Tibial artery (tissue), 4 donors: ENCODE data around the gene C10orf90.

Source experiments
- DNase-seq, 2 donors: peaks; one replicate each; pipeline ENCODE4 v3.0.0-alpha.2; 2019
- H3K27ac ChIP-seq, 2 donors: fragments of 200-600 bp; sonication (generic) in 1 of 2; 1 replicate in 1 of 2; 2 replicates in 1 of 2; pipeline ENCODE4 v1.5.1; 2018 to 2019; ENCODE audit warnings: mild to moderate bottlenecking in 1 of 2
- H3K27me3 ChIP-seq, 2 donors: fragments of 200-600 bp; sonication (generic) in 1 of 2; one replicate each; pipeline versions ENCODE4 v1.5.1 to v1.6.0; 2016 to 2019
- H3K36me3 ChIP-seq, 3 donors: fragments of 200-600 bp; sonication (generic) in 2 of 3; one replicate each; pipeline ENCODE4 v1.5.1; 2016 to 2019; ENCODE audit warnings: mild to moderate bottlenecking in 2 of 3
- H3K4me1 ChIP-seq, 4 donors: fragments of 200-600 bp; sonication (generic) in 2 of 4; 1 replicate in 3 of 4; 2 replicates in 1 of 4; pipeline ENCODE4 v1.5.1; 2016 to 2019
- H3K4me3 ChIP-seq, 2 donors: fragments of 200-600 bp; sonication (generic) in 1 of 2; 1 replicate in 1 of 2; 2 replicates in 1 of 2; pipeline ENCODE4 v1.5.1; 2018 to 2019; ENCODE audit warnings: mild to moderate bottlenecking in 2 of 2
- H3K9me3 ChIP-seq, 3 donors: fragments of 200-600 bp; sonication (generic) in 1 of 3; one replicate each; pipeline ENCODE4 v1.5.1; 2016 to 2019
- intact Hi-C: fragments of 100-400 bp; cut with DNase I; formaldehyde crosslinking; loops from one replicate; pipeline ENCODE4 v1.15.0; 2023; ENCODE audit warnings: low total_unique reads
- TF ChIP-seq, protein P1 (sequence below), 2 experiments: fragments of 200-600 bp in 1 of 2; fragments of 450-650 bp in 1 of 2; IDR thresholded peaks; one replicate each; pipeline ENCODE4 v1.5.1; 2017 to 2019; ENCODE audit warnings: antibody characterized with exemption in 2 of 2, mild to moderate bottlenecking in 1 of 2, moderate library complexity in 1 of 2

Gene C10orf90, protein sequence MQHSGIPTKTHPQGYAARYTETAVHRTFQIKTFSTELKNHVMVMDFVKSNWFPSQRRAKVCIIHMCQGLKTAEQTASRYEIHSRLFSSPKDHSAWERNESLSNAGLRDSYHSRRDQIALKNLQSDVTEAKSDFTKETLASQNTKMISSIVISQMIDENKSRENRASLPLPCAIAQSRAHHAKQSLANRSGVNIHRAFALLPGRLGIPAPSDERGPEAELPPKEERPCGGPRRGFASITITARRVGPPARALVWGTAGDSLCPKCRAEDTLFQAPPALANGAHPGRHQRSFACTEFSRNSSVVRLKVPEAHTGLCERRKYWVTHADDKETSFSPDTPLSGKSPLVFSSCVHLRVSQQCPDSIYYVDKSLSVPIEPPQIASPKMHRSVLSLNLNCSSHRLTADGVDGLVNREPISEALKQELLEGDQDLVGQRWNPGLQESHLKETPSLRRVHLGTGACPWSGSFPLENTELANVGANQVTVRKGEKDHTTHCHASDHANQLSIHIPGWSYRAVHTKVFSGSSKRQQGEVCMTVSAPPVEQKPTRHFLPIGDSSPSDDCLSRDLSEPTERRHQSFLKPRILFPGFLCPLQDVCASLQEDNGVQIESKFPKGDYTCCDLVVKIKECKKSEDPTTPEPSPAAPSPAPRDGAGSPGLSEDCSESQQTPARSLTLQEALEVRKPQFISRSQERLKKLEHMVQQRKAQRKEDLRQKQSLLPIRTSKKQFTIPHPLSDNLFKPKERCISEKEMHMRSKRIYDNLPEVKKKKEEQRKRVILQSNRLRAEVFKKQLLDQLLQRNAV

DNA sequence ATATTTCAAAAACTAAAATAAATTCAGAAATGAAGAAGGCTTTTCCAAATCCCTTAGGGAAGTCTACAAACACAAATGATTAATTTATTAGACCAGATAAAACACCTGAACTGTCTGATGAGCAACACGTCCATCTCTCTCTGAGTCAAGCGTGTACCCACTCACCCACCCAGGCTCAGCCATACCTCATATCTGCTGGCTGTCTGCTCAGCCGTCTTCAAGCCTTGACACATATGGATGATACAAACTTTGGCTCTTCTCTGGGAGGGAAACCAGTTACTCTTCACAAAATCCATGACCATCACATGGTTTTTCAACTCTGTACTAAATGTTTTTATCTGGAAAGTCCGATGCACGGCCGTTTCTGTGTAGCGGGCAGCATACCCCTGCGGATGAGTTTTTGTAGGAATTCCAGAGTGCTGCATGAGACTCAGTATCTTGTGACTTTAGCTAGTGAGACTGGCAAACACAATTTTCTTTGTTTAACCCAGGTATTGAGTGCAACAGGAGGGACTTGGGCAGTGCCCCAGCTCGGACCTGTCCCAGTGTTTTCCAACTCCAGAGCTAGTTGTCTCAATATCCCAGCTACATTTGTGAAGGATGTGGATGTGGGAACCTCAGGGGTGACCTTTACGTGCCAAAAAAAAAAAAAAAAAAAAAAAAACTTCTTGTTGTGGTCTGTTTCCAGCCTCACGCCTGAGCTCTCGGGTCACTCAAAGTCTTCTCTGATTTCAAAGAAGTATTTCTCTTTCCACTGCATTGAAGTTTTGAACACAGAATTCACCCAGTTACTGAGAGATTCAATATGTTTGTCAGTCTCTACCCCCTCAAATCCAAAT lies at the start of gene C10orf90:
Gene C10orf90 (minus strand): TSS at position 638 of the 839 bp plus-strand sequence. CDS start 213 bp downstream, at position 425.
- no peaks in the 10 kb centered on the region for H3K36me3 ChIP-seq
- H3K4me3 ChIP-seq: no peak within 1 kb of the TSS
- DNase-seq: no peak
- H3K27ac ChIP-seq: no peak within 1 kb of the TSS
- H3K27me3 ChIP-seq: no peaks in the 10 kb centered on the region
- no peaks in the 10 kb centered on the region for H3K9me3 ChIP-seq
- intact Hi-C loops: no loop called here
- TF ChIP-seq, protein P1, sequence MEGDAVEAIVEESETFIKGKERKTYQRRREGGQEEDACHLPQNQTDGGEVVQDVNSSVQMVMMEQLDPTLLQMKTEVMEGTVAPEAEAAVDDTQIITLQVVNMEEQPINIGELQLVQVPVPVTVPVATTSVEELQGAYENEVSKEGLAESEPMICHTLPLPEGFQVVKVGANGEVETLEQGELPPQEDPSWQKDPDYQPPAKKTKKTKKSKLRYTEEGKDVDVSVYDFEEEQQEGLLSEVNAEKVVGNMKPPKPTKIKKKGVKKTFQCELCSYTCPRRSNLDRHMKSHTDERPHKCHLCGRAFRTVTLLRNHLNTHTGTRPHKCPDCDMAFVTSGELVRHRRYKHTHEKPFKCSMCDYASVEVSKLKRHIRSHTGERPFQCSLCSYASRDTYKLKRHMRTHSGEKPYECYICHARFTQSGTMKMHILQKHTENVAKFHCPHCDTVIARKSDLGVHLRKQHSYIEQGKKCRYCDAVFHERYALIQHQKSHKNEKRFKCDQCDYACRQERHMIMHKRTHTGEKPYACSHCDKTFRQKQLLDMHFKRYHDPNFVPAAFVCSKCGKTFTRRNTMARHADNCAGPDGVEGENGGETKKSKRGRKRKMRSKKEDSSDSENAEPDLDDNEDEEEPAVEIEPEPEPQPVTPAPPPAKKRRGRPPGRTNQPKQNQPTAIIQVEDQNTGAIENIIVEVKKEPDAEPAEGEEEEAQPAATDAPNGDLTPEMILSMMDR (IDR thresholded peaks at IDR 0.05): no peak
- no peaks in the 10 kb centered on the region for H3K4me1 ChIP-seq

DNA sequence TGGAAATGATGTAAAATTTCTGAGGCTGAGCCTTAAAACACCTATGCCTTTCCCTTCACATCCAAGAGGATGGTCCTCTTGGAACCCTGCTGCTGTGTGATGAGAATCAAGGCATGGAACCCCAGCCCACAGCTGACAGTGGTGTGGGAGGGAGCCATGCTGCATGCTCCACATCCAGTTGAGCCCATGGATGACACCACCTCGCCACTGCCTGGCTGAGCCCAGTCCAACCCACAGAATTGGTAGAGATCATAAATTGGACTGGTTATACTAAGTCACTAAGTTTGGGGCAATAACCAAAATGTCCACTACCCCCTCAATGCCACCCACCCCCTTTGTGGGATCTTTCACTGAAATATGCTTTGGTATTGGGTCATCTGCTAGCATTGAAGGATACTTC lies 45.9 kb upstream of the C10orf90 start:
- Histone ChIP-seq H3K4me1 (no peaks in the 10 kb centered on the region), H3K36me3 (no peaks in the 10 kb centered on the region), H3K27ac (no peak overlapping the region), H3K27me3 (no peaks in the 10 kb centered on the region), H3K9me3 (no peaks in the 10 kb centered on the region), H3K4me3 (no peak overlapping the region)
- TF ChIP-seq, protein P1 (IDR thresholded peaks at IDR 0.05): no peak
- intact Hi-C loops: no loop called here
- DNase-seq: no peak

DNA sequence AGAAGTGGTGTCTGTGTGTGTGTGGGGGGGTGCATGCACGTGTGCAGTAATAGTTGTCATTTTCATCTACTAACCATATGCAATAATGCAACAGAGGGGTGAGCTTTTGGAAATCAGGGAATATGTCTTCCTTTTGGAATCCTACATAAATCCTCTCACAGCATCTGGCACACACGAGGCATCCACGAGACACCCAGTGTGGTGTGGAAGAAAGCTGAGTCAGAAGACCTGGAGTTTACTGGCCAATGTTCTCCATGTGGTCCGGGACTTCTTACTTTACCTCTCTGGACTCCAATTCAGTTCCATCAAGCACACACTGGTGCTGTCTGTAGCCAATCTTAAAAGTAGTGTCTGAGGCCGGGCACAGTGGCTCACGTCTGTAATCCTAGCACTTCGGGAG lies 43.1 kb upstream of the C10orf90 start:
- Histone ChIP-seq H3K4me1 (no peaks in the 10 kb centered on the region), H3K27me3 (no peaks in the 10 kb centered on the region), H3K9me3 (peaks cover 0 to 3% (median 0%) of the 10 kb centered on the region in 3 donors), H3K27ac (no peak overlapping the region), H3K36me3 (no peaks in the 10 kb centered on the region), H3K4me3 (no peak overlapping the region)
- DNase-seq: no peak
- intact Hi-C loops: no loop called here
- TF ChIP-seq, protein P1 (IDR thresholded peaks at IDR 0.05): no peak

DNA sequence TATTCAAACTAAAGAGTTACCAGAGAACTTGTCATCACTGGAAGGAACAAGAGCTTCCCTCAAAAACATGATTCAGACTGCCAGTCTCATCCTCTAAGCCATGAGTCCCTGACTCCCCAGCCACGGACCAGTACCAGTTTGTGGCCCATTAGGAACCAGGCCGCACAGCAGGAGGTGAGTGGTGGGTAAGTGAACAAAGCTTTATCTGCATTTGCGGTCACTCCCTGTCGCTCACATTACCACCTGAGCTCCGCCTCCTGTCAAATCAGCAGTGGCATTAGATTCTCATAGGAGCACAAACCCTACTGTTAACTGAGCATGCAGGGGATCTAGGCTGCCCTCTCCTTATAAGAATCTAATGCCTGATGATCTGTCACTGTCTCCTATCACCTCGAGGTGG lies 42.2 kb upstream of the C10orf90 start:
- H3K4me3 ChIP-seq: no peak overlapping the region
- H3K9me3 ChIP-seq: peaks cover 0 to 3% (median 0%) of the 10 kb centered on the region in 3 donors
- intact Hi-C loops: no loop called here
- H3K36me3 ChIP-seq: no peaks in the 10 kb centered on the region
- TF ChIP-seq, protein P1 (IDR thresholded peaks at IDR 0.05): no peak
- no peak for DNase-seq
- no peaks in the 10 kb centered on the region for H3K4me1 ChIP-seq
- no peaks in the 10 kb centered on the region for H3K27me3 ChIP-seq
- no peak overlapping the region for H3K27ac ChIP-seq

DNA sequence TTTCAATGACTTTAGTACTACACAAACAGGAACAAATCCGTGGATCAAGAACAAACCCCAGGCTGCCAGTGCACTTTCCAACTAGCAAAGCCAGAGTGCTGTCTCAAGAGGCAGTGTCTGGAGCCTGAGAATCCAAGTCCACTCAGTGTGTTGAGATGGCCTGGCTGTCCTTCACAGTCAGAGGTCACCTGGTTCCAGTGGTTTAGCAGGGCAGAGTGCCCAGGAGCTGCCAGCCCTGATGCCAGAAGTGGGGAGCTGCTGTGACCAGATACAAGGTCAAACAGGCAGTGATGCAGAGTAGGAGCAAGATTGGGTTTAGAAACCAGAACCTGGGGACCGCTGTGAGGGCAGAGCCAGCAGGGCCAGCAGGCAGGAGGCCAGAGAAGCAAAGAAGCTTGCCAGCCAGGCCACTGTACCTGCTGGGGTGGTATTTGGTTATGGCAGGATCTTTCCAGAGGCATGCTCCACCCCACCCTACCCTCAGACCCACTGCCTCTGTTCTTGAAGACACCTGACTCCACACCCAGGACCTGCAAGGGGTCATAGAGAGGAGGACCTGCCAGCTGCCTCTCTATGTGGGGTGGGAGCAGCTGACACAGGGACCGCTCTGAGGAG lies 35.6 kb upstream of the C10orf90 start:
- DNase-seq: no peak
- Histone ChIP-seq H3K4me1 (no peaks in the 10 kb centered on the region), H3K27ac (no peak overlapping the region), H3K9me3 (peaks cover 0 to 2% (median 0%) of the 10 kb centered on the region in 3 donors), H3K36me3 (no peaks in the 10 kb centered on the region), H3K27me3 (peaks cover 0 to 2% of the 10 kb centered on the region in 2 donors), H3K4me3 (no peak overlapping the region)
- intact Hi-C loops: no loop called here
- TF ChIP-seq, protein P1 (IDR thresholded peaks at IDR 0.05): no peak
